Panc1 (cell line): ENCODE results near the gene THRB.

Source experiments
- CTCF ChIP-seq: fragments of 450-650 bp; IDR thresholded peaks from 2 replicates; pipeline ENCODE4 v1.5.1; 2017; ENCODE audit warnings: mild to moderate bottlenecking
- POLR2AphosphoS5 ChIP-seq: IDR thresholded peaks from 2 replicates; pipeline ENCODE4 v1.6.1; 2012; ENCODE audit warnings: mild to moderate bottlenecking, low read depth, low read length, moderate library complexity
- REST ChIP-seq, 2 experiments: IDR thresholded peaks; 2 replicates each; pipeline ENCODE4 v1.6.1; 2011 to 2012; ENCODE audit warnings: low read depth in 2 of 2, control low read depth in 1 of 2, low read length in 1 of 2, mild to moderate bottlenecking in 1 of 2, moderate library complexity in 1 of 2; ENCODE audit not compliant: insufficient read depth in 1 of 2
- SIN3A ChIP-seq: IDR thresholded peaks from 2 replicates; pipeline ENCODE4 v1.6.1; 2012; ENCODE audit warnings: low read depth, mild to moderate bottlenecking, low read length, moderate library complexity, borderline replicate concordance; ENCODE audit not compliant: insufficient read depth

- no peak for TF ChIP-seq POLR2AphosphoS5
- TF ChIP-seq CTCF = no peak
- no peak for TF ChIP-seq SIN3A
- no peak for TF ChIP-seq REST (IDR thresholded peaks at IDR 0.05; ENCODE audit: insufficient read depth in 1 of 2, low read depth in 2 of 2, low read length in 1 of 2)
These were observed 60.0 kb downstream of the THRB start for GRCh38 chr3:24434651-24435050.
